Prostate gland (tissue), 2 donors: ENCODE results near the gene EPC1. TPM values are rescaled to one million over a fixed set of nuclear protein-coding genes. Genes with fewer than 3 reads are reported as not detected.

ENCODE experiments used
- DNase-seq: peaks from one replicate; pipeline ENCODE4 v3.0.0-alpha.2; 2019; ENCODE audit warnings: low spot score
- H3K27ac ChIP-seq, 2 donors: fragments of 200-600 bp; sonication (generic); 2 replicates each; pipeline ENCODE4 v1.5.1; 2017 to 2019
- H3K27me3 ChIP-seq: fragments of 200-600 bp; sonication (generic); replicated peaks from 2 replicates; pipeline ENCODE4 v1.5.1; 2019; ENCODE audit not compliant: insufficient read depth
- H3K36me3 ChIP-seq, 2 donors: fragments of 200-600 bp; sonication (generic); 1 replicate in 1 of 2; 2 replicates in 1 of 2; pipeline versions ENCODE4 v1.5.1 to v1.8.1; 2017 to 2019
- H3K4me1 ChIP-seq: fragments of 200-600 bp; sonication (generic); replicated peaks from 2 replicates; pipeline ENCODE4 v1.5.1; 2019
- H3K4me3 ChIP-seq, 2 donors: fragments of 200-600 bp; sonication (generic); 2 replicates each; pipeline ENCODE4 v1.5.1; 2017 to 2019
- H3K9me3 ChIP-seq: fragments of 200-600 bp; sonication (generic); 2 replicates; pipeline ENCODE4 v1.5.1; 2017
- CTCF ChIP-seq, 4 experiments: fragments of 200-600 bp in 2 of 4; fragments of 450-650 bp in 2 of 4; sonication (generic) in 2 of 4; IDR thresholded peaks; 1 replicate in 3 of 4; 2 replicates in 1 of 4; pipeline ENCODE4 v1.5.1; 2016 to 2019; ENCODE audit warnings: antibody characterized with exemption in 4 of 4, mild to moderate bottlenecking in 2 of 4, moderate library complexity in 2 of 4
- POLR2A ChIP-seq: fragments of 450-650 bp; IDR thresholded peaks from one replicate; pipeline ENCODE4 v1.6.1; 2016; ENCODE audit warnings: antibody characterized with exemption, mild to moderate bottlenecking
- POLR2AphosphoS5 ChIP-seq: sonication (generic); formaldehyde crosslinking; IDR thresholded peaks from one replicate; pipeline ENCODE4 v1.6.1; 2017; ENCODE audit warnings: antibody characterized with exemption
- WGBS: methylation state at CpG from one replicate; pipeline ENCODE4 v1.1.5; 2018; 5-methylcytosine and 5-hydroxymethylcytosine counted together
- intact Hi-C: fragments of 100-400 bp; cut with DNase I; formaldehyde crosslinking; loops from one replicate; pipeline ENCODE4 v1.14.2; 2022
- total RNA-seq, 2 donors: library from RNA; depleted of rRNA; stranded (reverse); fragments of >200 nt; gene quantifications; one replicate each; pipeline ENCODE4 v1.1.0, GENCODE V29; 2016

The EPC1 gene
- total RNA-seq, 2 donors from 2014 or later: 37.1 to 58.3 TPM

- H3K4me3 ChIP-seq: no peak overlapping the region
- no peaks in the 10 kb centered on the region for H3K9me3 ChIP-seq
- H3K36me3 ChIP-seq: peaks cover 11 to 14% of the 10 kb centered on the region in 2 donors
- H3K27ac ChIP-seq: no peak overlapping the region
- DNase-seq: no peak
- intact Hi-C loops: no loop called here
- H3K27me3 ChIP-seq: no peaks in the 10 kb centered on the region
- 80% methylated on average over 1 of the region's 1 CpG for WGBS
- no peaks in the 10 kb centered on the region for H3K4me1 ChIP-seq
- TF ChIP-seq CTCF (IDR thresholded peaks at IDR 0.05) (no peak), POLR2A (no peak), POLR2AphosphoS5 (no peak)
Observed at GRCh38 chr10:32273336-32273735, 73.6 kb downstream of the EPC1 start.

GRCh38 chr10:32271617-32272016, 75.3 kb downstream of the EPC1 start:
- Histone ChIP-seq H3K9me3 (no peaks in the 10 kb centered on the region), H3K27me3 (no peaks in the 10 kb centered on the region), H3K4me1 (no peaks in the 10 kb centered on the region), H3K27ac (no peak overlapping the region), H3K4me3 (no peak overlapping the region), H3K36me3 (peaks cover 11 to 23% of the 10 kb centered on the region in 2 donors)
- intact Hi-C loops: no loop called here
- WGBS: 62% methylated on average over 3 of the region's 3 CpGs
- TF ChIP-seq POLR2AphosphoS5 (no peak), POLR2A (no peak), CTCF (IDR thresholded peaks at IDR 0.05) (no peak)
- no peak for DNase-seq

GRCh38 chr10:32269343-32270100, 77.4 kb downstream of the EPC1 start:
- Histone ChIP-seq H3K36me3 (peaks cover 11 to 23% of the 10 kb centered on the region in 2 donors), H3K27me3 (no peaks in the 10 kb centered on the region)
- intact Hi-C loops: no loop called here

GRCh38 chr10:32268788-32269187, 78.2 kb downstream of the EPC1 start:
- WGBS: 83% methylated on average over 4 of the region's 4 CpGs
- H3K27ac ChIP-seq: no peak overlapping the region
- TF ChIP-seq POLR2AphosphoS5: no peak
- TF ChIP-seq CTCF (IDR thresholded peaks at IDR 0.05): no peak
- no peak for TF ChIP-seq POLR2A
- H3K9me3 ChIP-seq: no peaks in the 10 kb centered on the region
- H3K36me3 ChIP-seq: peaks cover 11 to 23% of the 10 kb centered on the region in 2 donors
- no peaks in the 10 kb centered on the region for H3K4me1 ChIP-seq
- intact Hi-C loops: no loop called here
- H3K27me3 ChIP-seq: no peaks in the 10 kb centered on the region
- no peak for DNase-seq
- no peak overlapping the region for H3K4me3 ChIP-seq

More at GRCh38 chr10:32269343-32270100, 77.4 kb downstream of the EPC1 start:
- DNase-seq: no peak
- H3K4me3 ChIP-seq: no peak overlapping the region
- TF ChIP-seq POLR2AphosphoS5 (no peak), POLR2A (no peak), CTCF (IDR thresholded peaks at IDR 0.05) (no peak)
- no peaks in the 10 kb centered on the region for H3K9me3 ChIP-seq
- WGBS: 86% methylated on average over 2 of the region's 2 CpGs
- H3K4me1 ChIP-seq: no peaks in the 10 kb centered on the region
- no peak overlapping the region for H3K27ac ChIP-seq

GRCh38 chr10:32266979-32267378, 80.0 kb downstream of the EPC1 start:
- no peak for DNase-seq
- TF ChIP-seq POLR2A (no peak), POLR2AphosphoS5 (no peak), CTCF (IDR thresholded peaks at IDR 0.05) (no peak)
- Histone ChIP-seq H3K27me3 (no peaks in the 10 kb centered on the region), H3K9me3 (no peaks in the 10 kb centered on the region), H3K27ac (no peak overlapping the region), H3K4me1 (no peaks in the 10 kb centered on the region), H3K36me3 (peaks cover 11 to 20% of the 10 kb centered on the region in 2 donors), H3K4me3 (no peak overlapping the region)
- intact Hi-C loops: no loop called here
- 90% methylated on average over 5 of the region's 5 CpGs for WGBS
